Measurements from ENCODE around the gene RAPGEF2.
"Not testable (repeated sequence)": the region's sequence is repeated elsewhere in the genome, so short reads cannot be mapped to it uniquely, and the experiment has no call there.

The RAPGEF2 gene

GRCh38 chr4:159160242-159160641 lies 57.4 kb downstream of the RAPGEF2 start:
- in situ Hi-C loops (cut with MboI; ENCODE audit: low sequenced_read_pairs) = no loop called here

- in situ Hi-C loops (cut with MboI; ENCODE audit: low sequenced_read_pairs) = not testable (repeated sequence)
Measured at GRCh38 chr4:159161436-159161835, 58.6 kb downstream of the RAPGEF2 start.

- in situ Hi-C loops (cut with MboI; ENCODE audit: low sequenced_read_pairs) = no loop called here
Measured at GRCh38 chr4:159162576-159162975, 59.7 kb downstream of the RAPGEF2 start.

GRCh38 chr4:159163521-159163920 lies 60.6 kb downstream of the RAPGEF2 start:
- in situ Hi-C loops (cut with MboI; ENCODE audit: low sequenced_read_pairs) = no loop called here

- in situ Hi-C loops (cut with MboI; ENCODE audit: low sequenced_read_pairs) = loop anchor here (10.0 kb wide), 1 partner anchor 315 kb away; no protein-coding TSS in a partner anchor
Measured at GRCh38 chr4:159169404-159170302, 66.8 kb downstream of the RAPGEF2 start.

- in situ Hi-C loops (cut with MboI; ENCODE audit: low sequenced_read_pairs) = loop anchor here (10.0 kb wide), 1 partner anchor 316 kb away; no protein-coding TSS in a partner anchor
Measured at GRCh38 chr4:159171287-159171686, 68.4 kb downstream of the RAPGEF2 start.

GRCh38 chr4:159173886-159174285 lies 71.0 kb downstream of the RAPGEF2 start:
- in situ Hi-C loops (cut with MboI; ENCODE audit: low sequenced_read_pairs) = loop anchor here (10.0 kb wide), 1 partner anchor 319 kb away; no protein-coding TSS in a partner anchor

GRCh38 chr4:159174645-159175084 lies 71.8 kb downstream of the RAPGEF2 start:
- in situ Hi-C loops (cut with MboI; ENCODE audit: low sequenced_read_pairs) = loop anchor here (10.0 to 25.0 kb wide), 3 partner anchors 320 to 912 kb away; no protein-coding TSS in a partner anchor

- in situ Hi-C loops (cut with MboI; ENCODE audit: low sequenced_read_pairs) = loop anchor here (10.0 to 25.0 kb wide), 3 partner anchors 321 to 913 kb away; no protein-coding TSS in a partner anchor
Measured at GRCh38 chr4:159175085-159175988, 72.5 kb downstream of the RAPGEF2 start.

GRCh38 chr4:159175989-159176375 lies 73.1 kb downstream of the RAPGEF2 start:
- in situ Hi-C loops (cut with MboI; ENCODE audit: low sequenced_read_pairs) = loop anchor here (10.0 to 25.0 kb wide), 3 partner anchors 321 to 914 kb away; no protein-coding TSS in a partner anchor

GRCh38 chr4:159177265-159178150 lies 74.6 kb downstream of the RAPGEF2 start:
- in situ Hi-C loops (cut with MboI; ENCODE audit: low sequenced_read_pairs) = loop anchor here (10.0 to 25.0 kb wide), 3 partner anchors 323 to 915 kb away; no protein-coding TSS in a partner anchor

- in situ Hi-C loops (cut with MboI; ENCODE audit: low sequenced_read_pairs) = loop anchor here (10.0 to 25.0 kb wide), 3 partner anchors 323 to 916 kb away; no protein-coding TSS in a partner anchor
Measured at GRCh38 chr4:159178151-159178546, 75.3 kb downstream of the RAPGEF2 start.

- in situ Hi-C loops (cut with MboI; ENCODE audit: low sequenced_read_pairs) = loop anchor here (10.0 to 25.0 kb wide), 3 partner anchors 324 to 917 kb away; no protein-coding TSS in a partner anchor
Measured at GRCh38 chr4:159178979-159179969, 76.4 kb downstream of the RAPGEF2 start.

- in situ Hi-C loops (cut with MboI; ENCODE audit: low sequenced_read_pairs) = loop anchor here (25.0 kb wide), 2 partner anchors 447 to 922 kb away; no protein-coding TSS in a partner anchor
Measured at GRCh38 chr4:159183885-159184605, 81.2 kb downstream of the RAPGEF2 start.

GRCh38 chr4:159185591-159186023 lies 82.7 kb downstream of the RAPGEF2 start:
- in situ Hi-C loops (cut with MboI; ENCODE audit: low sequenced_read_pairs) = loop anchor here (25.0 kb wide), 2 partner anchors 448 to 923 kb away; no protein-coding TSS in a partner anchor

- in situ Hi-C loops (cut with MboI; ENCODE audit: low sequenced_read_pairs) = loop anchor here (25.0 kb wide), 2 partner anchors 451 to 926 kb away; no protein-coding TSS in a partner anchor
Measured at GRCh38 chr4:159188646-159189045, 85.8 kb downstream of the RAPGEF2 start.

GRCh38 chr4:159190651-159191050 lies 87.8 kb downstream of the RAPGEF2 start:
- in situ Hi-C loops (cut with MboI; ENCODE audit: low sequenced_read_pairs) = loop anchor here (25.0 kb wide), 2 partner anchors 453 to 928 kb away; no protein-coding TSS in a partner anchor
